Keratinocyte (primary cell): ENCODE results near the gene KCNH1. TPM values are rescaled to one million over a fixed set of nuclear protein-coding genes. Genes with fewer than 3 reads are reported as not detected.

ENCODE experiments used
- DNase-seq: peaks from one replicate; pipeline ENCODE4 v3.0.0-alpha.2; 2011; ENCODE audit warnings: low read depth, missing footprints, low spot score
- FAIRE-seq: peaks from 2 replicates; lab custom pipeline; 2011; peaks lifted over from hg19 to GRCh38; lab: Jason Lieb, UNC
- H2AFZ ChIP-seq: 2 replicates; pipeline ENCODE4 v1.6.0; 2012; ENCODE audit warnings: low read length, control low read depth, inconsistent platforms; ENCODE audit not compliant: control insufficient read depth
- H3K27ac ChIP-seq: 2 replicates; pipeline ENCODE4 v1.5.1; 2011; ENCODE audit warnings: low read length; ENCODE audit not compliant: control insufficient read depth, insufficient read depth
- H3K27me3 ChIP-seq: 3 replicates; pipeline ENCODE4 v1.6.0; 2011; ENCODE audit warnings: low read length; ENCODE audit not compliant: control insufficient read depth, insufficient read depth; ENCODE audit errors: extremely low read depth
- H3K36me3 ChIP-seq, 2 experiments: 2 replicates in 1 of 2; 3 replicates in 1 of 2; pipeline ENCODE4 v1.5.1; 2011; ENCODE audit warnings: low read length in 2 of 2, mild to moderate bottlenecking in 1 of 2; ENCODE audit not compliant: control insufficient read depth in 2 of 2, insufficient read depth in 2 of 2; ENCODE audit errors: extremely low read depth in 1 of 2
- H3K4me1 ChIP-seq: 3 replicates; pipeline ENCODE4 v1.5.1; 2011; ENCODE audit warnings: low read length; ENCODE audit not compliant: control insufficient read depth, insufficient read depth; ENCODE audit errors: extremely low read depth
- H3K4me2 ChIP-seq: 3 replicates; pipeline ENCODE4 v1.6.0; 2011; ENCODE audit warnings: low read depth, low read length; ENCODE audit not compliant: control insufficient read depth, insufficient read depth; ENCODE audit errors: extremely low read depth
- H3K4me3 ChIP-seq, 3 experiments: fragments of 200-600 bp in 1 of 3; sonication (generic) in 1 of 3; 2 replicates in 2 of 3; 3 replicates in 1 of 3; pipeline ENCODE4 v1.5.1; 2011 to 2016; ENCODE audit warnings: low read length in 3 of 3, mild to moderate bottlenecking in 3 of 3, control low read depth in 2 of 3, inconsistent platforms in 1 of 3, low read depth in 1 of 3, mixed read lengths in 1 of 3, mixed run types in 1 of 3, moderate library complexity in 1 of 3; ENCODE audit not compliant: control insufficient read depth in 2 of 3, insufficient read depth in 2 of 3; ENCODE audit errors: extremely low read depth in 1 of 3
- H3K79me2 ChIP-seq: 2 replicates; pipeline ENCODE4 v1.6.0; 2012; ENCODE audit warnings: low read length; ENCODE audit not compliant: control insufficient read depth, insufficient read depth
- H3K9ac ChIP-seq: 3 replicates; pipeline ENCODE4 v1.6.0; 2011; ENCODE audit warnings: low read length; ENCODE audit not compliant: control insufficient read depth, insufficient read depth; ENCODE audit errors: extremely low read depth
- H3K9me1 ChIP-seq: 3 replicates; pipeline ENCODE4 v1.6.0; 2011; ENCODE audit warnings: low read length; ENCODE audit not compliant: control insufficient read depth, insufficient read depth; ENCODE audit errors: extremely low read depth
- H3K9me3 ChIP-seq: 2 replicates; pipeline ENCODE4 v1.5.1; 2012; ENCODE audit warnings: low read depth, low read length; ENCODE audit not compliant: control insufficient read depth
- H4K20me1 ChIP-seq: 3 replicates; pipeline ENCODE4 v1.6.0; 2011; ENCODE audit warnings: low read length; ENCODE audit not compliant: control insufficient read depth, insufficient read depth; ENCODE audit errors: extremely low read depth
- EZH2 ChIP-seq: IDR thresholded peaks from one replicate; pipeline ENCODE4 v1.6.1; 2012; ENCODE audit warnings: inconsistent platforms, mild to moderate bottlenecking, low read length, moderate library complexity
- dilution Hi-C: fragments of 300-500 bp; cut with MboI; formaldehyde crosslinking; loops from one replicate; pipeline ENCODE4 v1.7.0; 2020; ENCODE audit warnings: low sequenced_read_pairs; ENCODE audit not compliant: extremely low pct_ligation_motif_present
- polyA plus RNA-seq, 5 experiments: library from polyadenylated mRNA; depleted of rRNA in 3 of 5; stranded (reverse) in 3 of 5; stranded (forward) in 1 of 5; unstranded in 1 of 5; fragments of >200 nt; gene quantifications; 1 replicate in 1 of 5; 2 replicates in 3 of 5; 3 replicates in 1 of 5; pipeline versions ENCODE4 v1.2.1 to v1.2.3, GENCODE V29; 2011 to 2012; ENCODE audit warnings: missing spikeins in 2 of 5, low read depth in 1 of 5, low replicate concordance in 1 of 5
- TF ChIP-seq, protein P1 (sequence below), 3 experiments: IDR thresholded peaks in 1 of 3; conservative IDR thresholded peaks in 1 of 3; optimal IDR thresholded peaks in 1 of 3; 2 replicates in 2 of 3; 3 replicates in 1 of 3; pipeline versions ENCODE3 to v1.5.1; 2011; ENCODE audit warnings: low read length in 3 of 3, mild to moderate bottlenecking in 3 of 3, moderate library complexity in 2 of 3, control low read depth in 1 of 3, inconsistent platforms in 1 of 3; ENCODE audit not compliant: insufficient read depth in 2 of 3; ENCODE audit errors: extremely low read depth in 1 of 3

Gene KCNH1
- polyA plus RNA-seq, 1 donor (not counting 4 experiments of a cell fraction or from before 2014, with no cell fraction given), result not detected

DNA sequence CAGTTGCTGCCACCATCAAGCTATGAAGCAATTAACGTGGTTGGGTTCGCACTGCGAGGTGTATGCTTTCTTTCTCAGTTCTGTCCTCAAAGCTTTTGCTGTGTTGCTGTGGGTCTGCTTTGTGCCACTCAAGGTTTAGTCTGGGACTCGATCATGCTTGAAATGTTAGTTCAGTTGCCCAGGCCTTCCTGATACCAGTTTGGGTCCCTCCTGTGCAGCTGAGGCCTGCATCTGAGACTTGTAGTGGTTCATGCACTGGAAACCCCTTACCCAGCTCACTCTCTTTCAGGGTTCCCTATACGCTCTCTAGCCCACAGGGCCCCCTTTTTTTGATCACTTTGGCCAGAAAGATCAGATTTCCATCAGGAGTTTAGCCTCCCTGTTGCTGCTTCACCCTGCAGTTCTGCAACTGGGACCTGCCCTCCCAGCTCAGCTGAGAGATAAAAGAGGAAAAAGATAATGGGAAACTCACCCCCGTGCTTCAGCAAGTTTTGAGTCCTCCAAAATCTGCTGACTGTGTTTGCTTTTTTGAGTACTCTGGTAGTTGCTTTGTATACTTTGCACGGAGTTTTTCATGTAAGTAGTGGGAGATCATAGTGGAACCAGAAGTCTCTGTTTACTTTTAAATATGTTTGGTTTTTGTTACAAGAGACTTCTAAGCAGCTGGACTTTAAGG is 488.2 kb downstream of the KCNH1 start:
- Histone ChIP-seq H3K9me1 (no peaks in the 10 kb centered on the region), H3K4me3 (no peak overlapping the region), H2AFZ (no peak overlapping the region), H4K20me1 (no peaks in the 10 kb centered on the region), H3K27me3 (no peaks in the 10 kb centered on the region), H3K79me2 (no peaks in the 10 kb centered on the region), H3K36me3 (no peaks in the 10 kb centered on the region), H3K9me3 (no peaks in the 10 kb centered on the region), H3K9ac (no peak overlapping the region), H3K4me1 (no peaks in the 10 kb centered on the region), H3K4me2 (no peak overlapping the region), H3K27ac (no peak overlapping the region)
- DNase-seq (no peak), FAIRE-seq (no peak)
- TF ChIP-seq, protein P1, sequence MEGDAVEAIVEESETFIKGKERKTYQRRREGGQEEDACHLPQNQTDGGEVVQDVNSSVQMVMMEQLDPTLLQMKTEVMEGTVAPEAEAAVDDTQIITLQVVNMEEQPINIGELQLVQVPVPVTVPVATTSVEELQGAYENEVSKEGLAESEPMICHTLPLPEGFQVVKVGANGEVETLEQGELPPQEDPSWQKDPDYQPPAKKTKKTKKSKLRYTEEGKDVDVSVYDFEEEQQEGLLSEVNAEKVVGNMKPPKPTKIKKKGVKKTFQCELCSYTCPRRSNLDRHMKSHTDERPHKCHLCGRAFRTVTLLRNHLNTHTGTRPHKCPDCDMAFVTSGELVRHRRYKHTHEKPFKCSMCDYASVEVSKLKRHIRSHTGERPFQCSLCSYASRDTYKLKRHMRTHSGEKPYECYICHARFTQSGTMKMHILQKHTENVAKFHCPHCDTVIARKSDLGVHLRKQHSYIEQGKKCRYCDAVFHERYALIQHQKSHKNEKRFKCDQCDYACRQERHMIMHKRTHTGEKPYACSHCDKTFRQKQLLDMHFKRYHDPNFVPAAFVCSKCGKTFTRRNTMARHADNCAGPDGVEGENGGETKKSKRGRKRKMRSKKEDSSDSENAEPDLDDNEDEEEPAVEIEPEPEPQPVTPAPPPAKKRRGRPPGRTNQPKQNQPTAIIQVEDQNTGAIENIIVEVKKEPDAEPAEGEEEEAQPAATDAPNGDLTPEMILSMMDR (optimal IDR thresholded peaks at IDR 0.05 in 1 of 3, IDR thresholded peaks at IDR 0.05 in 1 of 3, conservative IDR thresholded peaks at IDR 0.05 in 1 of 3; ENCODE audit: extremely low read depth in 1 of 3, insufficient read depth in 2 of 3, low read length in 3 of 3), result no peak
- no peak for TF ChIP-seq EZH2
- dilution Hi-C loops, result no loop called here

DNA sequence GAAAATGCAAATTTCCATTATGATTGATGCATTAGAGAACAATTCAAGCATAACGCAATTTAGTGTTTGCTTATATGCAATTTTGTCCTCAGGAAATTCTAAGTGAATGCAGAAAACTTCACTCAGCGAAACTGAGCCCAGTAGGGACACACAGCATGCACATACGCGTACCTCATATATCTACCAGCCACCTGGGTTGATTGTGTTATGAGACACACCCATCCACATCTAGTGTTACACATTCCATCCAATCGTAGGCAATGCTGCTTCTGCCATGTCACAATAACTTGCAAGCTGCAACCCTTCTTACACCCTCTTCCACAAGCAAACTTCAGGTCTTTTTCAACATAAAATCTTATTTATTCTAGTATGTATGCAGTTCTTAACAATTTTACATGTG is 492.4 kb downstream of the KCNH1 start:
- Histone ChIP-seq H2AFZ (no peak overlapping the region), H3K4me1 (no peaks in the 10 kb centered on the region), H4K20me1 (no peaks in the 10 kb centered on the region), H3K9me1 (no peaks in the 10 kb centered on the region), H3K4me2 (no peak overlapping the region), H3K9me3 (no peaks in the 10 kb centered on the region), H3K9ac (no peak overlapping the region), H3K27me3 (no peaks in the 10 kb centered on the region), H3K79me2 (no peaks in the 10 kb centered on the region), H3K4me3 (no peak overlapping the region), H3K27ac (no peak overlapping the region), H3K36me3 (no peaks in the 10 kb centered on the region)
- no peak for TF ChIP-seq EZH2
- TF ChIP-seq, protein P1 (optimal IDR thresholded peaks at IDR 0.05 in 1 of 3, IDR thresholded peaks at IDR 0.05 in 1 of 3, conservative IDR thresholded peaks at IDR 0.05 in 1 of 3; ENCODE audit: extremely low read depth in 1 of 3, insufficient read depth in 2 of 3, low read length in 3 of 3), result no peak
- FAIRE-seq (no peak), DNase-seq (no peak)
- dilution Hi-C loops, result no loop called here
